Skeletal muscle tissue (tissue), 4 donors: Measurements from ENCODE around the gene CASP10. TPM values are rescaled to one million over a fixed set of nuclear protein-coding genes. Genes with fewer than 3 reads are reported as not detected.

ENCODE experiments used
- H3K27ac ChIP-seq: one replicate; pipeline ENCODE4 v1.7.0; 2013; ENCODE audit warnings: mild to moderate bottlenecking, low read depth, low read length, inconsistent platforms
- H3K27me3 ChIP-seq, 3 donors: one replicate each; pipeline ENCODE4 v1.7.0; 2013; ENCODE audit warnings: low read length in 3 of 3; ENCODE audit not compliant: control insufficient read depth in 3 of 3, insufficient read depth in 3 of 3
- H3K36me3 ChIP-seq, 3 donors: one replicate each; pipeline ENCODE4 v1.7.0; 2013; ENCODE audit warnings: low read length in 3 of 3; ENCODE audit not compliant: control insufficient read depth in 3 of 3, insufficient read depth in 3 of 3
- H3K4me1 ChIP-seq, 3 donors: one replicate each; pipeline ENCODE4 v1.7.0; 2013; ENCODE audit warnings: low read length in 3 of 3, mild to moderate bottlenecking in 3 of 3; ENCODE audit not compliant: control insufficient read depth in 3 of 3, insufficient read depth in 3 of 3
- H3K4me3 ChIP-seq, 3 donors: one replicate each; pipeline ENCODE4 v1.7.0; 2013; ENCODE audit warnings: low read length in 3 of 3
- H3K9ac ChIP-seq, 3 donors: one replicate each; pipeline ENCODE4 v1.7.0; 2013; ENCODE audit warnings: low read length in 3 of 3, mild to moderate bottlenecking in 3 of 3, moderate library complexity in 2 of 3, low read depth in 1 of 3
- H3K9me3 ChIP-seq, 3 donors: one replicate each; pipeline ENCODE4 v1.7.0; 2013; ENCODE audit warnings: low read length in 3 of 3; ENCODE audit not compliant: control insufficient read depth in 3 of 3
- total RNA-seq: library from RNA; depleted of rRNA; stranded (reverse); fragments of >200 nt; gene quantifications from one replicate; pipeline ENCODE4 v1.2.3, GENCODE V29; 2014
- donor health status: Osteomylitis.

Gene CASP10
- total RNA-seq, 1 donor from 2014 or later, result 16.2 TPM

DNA sequence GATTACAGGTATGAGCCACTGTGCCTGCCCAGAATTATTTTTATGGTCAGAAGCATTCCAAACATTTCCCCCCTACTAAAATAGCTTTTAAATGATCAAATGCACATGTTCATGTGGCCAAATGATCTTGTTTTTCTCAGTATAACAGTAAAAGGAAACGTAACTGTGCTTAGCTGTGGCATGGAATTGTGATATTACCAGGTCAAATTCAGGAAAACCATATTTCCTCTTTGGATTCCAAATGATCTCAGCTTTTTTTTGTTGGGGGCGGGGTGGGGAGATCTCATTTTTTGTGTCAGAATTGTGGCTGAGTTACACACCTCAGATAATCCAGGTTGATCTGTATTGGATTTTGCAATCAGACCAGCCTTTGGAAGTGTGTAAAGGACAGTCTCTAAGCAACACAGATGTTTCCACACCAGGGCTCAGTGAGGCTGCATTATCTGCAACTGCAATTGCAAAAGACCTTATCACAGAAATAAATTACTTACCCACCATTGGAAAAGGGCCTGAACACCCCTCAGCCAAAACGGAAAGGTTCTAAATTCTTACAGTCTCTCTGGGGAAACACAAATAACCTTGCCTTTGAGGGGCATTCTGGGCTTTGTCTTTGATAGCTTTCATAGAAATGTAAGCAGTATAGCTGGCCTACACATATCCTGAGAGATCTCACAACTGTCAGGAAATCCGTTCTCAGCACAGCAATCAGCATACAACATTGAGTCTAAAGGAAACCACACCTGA, 8.4 kb downstream of the CASP10 start:
- H3K4me3 ChIP-seq, result no peak overlapping the region
- H3K4me1 ChIP-seq, result peaks cover 0 to 5% (median 0%) of the 10 kb centered on the region in 3 donors
- no peaks in the 10 kb centered on the region for H3K36me3 ChIP-seq
- no peaks in the 10 kb centered on the region for H3K9me3 ChIP-seq
- H3K27ac ChIP-seq, result no peak overlapping the region
- H3K9ac ChIP-seq, result no peak overlapping the region
- no peaks in the 10 kb centered on the region for H3K27me3 ChIP-seq

DNA sequence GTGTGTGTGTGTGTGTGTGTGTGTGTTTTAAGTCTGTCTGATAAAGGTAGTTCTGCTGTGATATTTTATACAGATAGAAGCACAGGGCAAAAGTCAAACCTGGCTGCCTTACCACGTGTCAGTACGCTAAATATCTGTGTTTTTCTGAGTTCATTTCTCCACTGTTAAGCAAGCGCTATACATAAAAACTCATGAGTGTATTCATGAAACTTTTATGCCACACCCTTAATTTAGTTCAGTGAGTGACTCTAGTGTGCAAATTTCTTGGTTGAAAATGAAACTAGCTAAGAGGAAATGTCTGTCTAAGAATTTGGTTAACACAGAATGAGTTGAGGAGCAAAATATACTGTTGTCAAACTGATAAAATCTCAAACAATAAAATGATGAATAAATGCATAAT, 11.2 kb downstream of the CASP10 start:
- Histone ChIP-seq H3K27ac (no peak overlapping the region), H3K9me3 (no peaks in the 10 kb centered on the region), H3K36me3 (no peaks in the 10 kb centered on the region), H3K9ac (no peak overlapping the region), H3K4me3 (no peak overlapping the region), H3K27me3 (no peaks in the 10 kb centered on the region), H3K4me1 (peaks cover 0 to 5% (median 0%) of the 10 kb centered on the region in 3 donors)

- H3K9ac ChIP-seq, result no peak overlapping the region
- no peaks in the 10 kb centered on the region for H3K36me3 ChIP-seq
- no peak overlapping the region for H3K4me3 ChIP-seq
- no peak overlapping the region for H3K27ac ChIP-seq
- no peaks in the 10 kb centered on the region for H3K9me3 ChIP-seq
- peaks cover 0 to 5% (median 0%) of the 10 kb centered on the region in 3 donors for H3K4me1 ChIP-seq
- H3K27me3 ChIP-seq, result no peaks in the 10 kb centered on the region
These were observed 12.4 kb downstream of the CASP10 start for GRCh38 chr2:201195331-201195730.

DNA sequence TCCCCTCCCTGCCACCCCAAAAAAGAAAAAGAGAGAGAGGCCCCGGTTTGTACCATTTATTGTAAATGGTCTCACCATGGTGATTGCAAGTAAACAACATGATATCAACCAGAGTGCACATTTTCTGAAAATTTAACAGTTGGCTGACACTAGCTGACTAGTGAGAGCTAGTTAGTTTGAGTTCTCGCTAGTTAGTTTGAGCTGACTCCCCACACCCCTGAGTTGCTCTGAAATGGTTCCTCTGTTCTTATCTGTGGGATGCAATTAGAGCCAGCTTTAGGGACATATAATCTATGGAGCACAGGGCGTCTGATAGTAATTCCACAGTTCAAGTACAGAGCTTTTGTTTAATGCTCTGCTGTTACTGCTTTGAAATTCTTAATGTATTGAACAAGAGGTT, 13.1 kb downstream of the CASP10 start:
- Histone ChIP-seq H3K27me3 (no peaks in the 10 kb centered on the region), H3K9ac (no peak overlapping the region), H3K4me3 (no peak overlapping the region), H3K36me3 (no peaks in the 10 kb centered on the region), H3K27ac (no peak overlapping the region), H3K4me1 (peaks cover 0 to 5% (median 0%) of the 10 kb centered on the region in 3 donors), H3K9me3 (no peaks in the 10 kb centered on the region)

DNA sequence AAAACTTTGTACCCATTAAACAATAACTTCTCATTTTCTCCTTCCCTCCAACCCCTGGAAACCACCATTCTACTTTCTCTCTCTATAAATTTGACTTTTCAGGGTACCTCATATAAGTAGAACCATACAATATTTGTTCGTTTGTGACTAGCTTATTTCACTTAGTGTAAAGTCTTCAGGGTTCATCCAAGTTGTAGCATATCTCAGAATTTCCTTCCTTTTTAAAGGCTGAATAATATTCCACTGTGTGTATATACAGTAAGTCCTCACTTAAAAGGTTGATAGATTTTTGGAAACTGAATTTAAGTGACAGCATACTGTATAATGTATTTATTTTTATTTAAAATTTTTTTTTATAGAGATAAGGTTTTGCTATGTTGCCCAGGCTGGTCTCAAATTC, 13.9 kb downstream of the CASP10 start:
- Histone ChIP-seq H3K36me3 (no peaks in the 10 kb centered on the region), H3K9me3 (no peaks in the 10 kb centered on the region), H3K4me1 (peaks cover 0 to 5% (median 0%) of the 10 kb centered on the region in 3 donors), H3K27me3 (no peaks in the 10 kb centered on the region), H3K4me3 (no peak overlapping the region), H3K27ac (no peak overlapping the region), H3K9ac (no peak overlapping the region)

- Histone ChIP-seq H3K27ac (no peak overlapping the region), H3K27me3 (no peaks in the 10 kb centered on the region), H3K36me3 (no peaks in the 10 kb centered on the region), H3K9ac (no peak overlapping the region), H3K9me3 (no peaks in the 10 kb centered on the region), H3K4me1 (peaks cover 0 to 3% (median 0%) of the 10 kb centered on the region in 3 donors), H3K4me3 (no peak overlapping the region)
These were observed 14.8 kb downstream of the CASP10 start for GRCh38 chr2:201197781-201198180.

- H3K36me3 ChIP-seq, result no peaks in the 10 kb centered on the region
- H3K4me1 ChIP-seq, result no peaks in the 10 kb centered on the region
- H3K27me3 ChIP-seq, result no peaks in the 10 kb centered on the region
- no peak overlapping the region for H3K27ac ChIP-seq
- no peaks in the 10 kb centered on the region for H3K9me3 ChIP-seq
- no peak overlapping the region for H3K9ac ChIP-seq
- no peak overlapping the region for H3K4me3 ChIP-seq
These were observed 16.9 kb downstream of the CASP10 start for GRCh38 chr2:201199847-201200246.

- Histone ChIP-seq H3K4me3 (no peak overlapping the region), H3K27me3 (no peaks in the 10 kb centered on the region), H3K9me3 (no peaks in the 10 kb centered on the region), H3K27ac (no peak overlapping the region), H3K4me1 (no peaks in the 10 kb centered on the region), H3K9ac (no peak overlapping the region), H3K36me3 (no peaks in the 10 kb centered on the region)
These were observed 17.4 kb downstream of the CASP10 start for GRCh38 chr2:201200345-201200744.

DNA sequence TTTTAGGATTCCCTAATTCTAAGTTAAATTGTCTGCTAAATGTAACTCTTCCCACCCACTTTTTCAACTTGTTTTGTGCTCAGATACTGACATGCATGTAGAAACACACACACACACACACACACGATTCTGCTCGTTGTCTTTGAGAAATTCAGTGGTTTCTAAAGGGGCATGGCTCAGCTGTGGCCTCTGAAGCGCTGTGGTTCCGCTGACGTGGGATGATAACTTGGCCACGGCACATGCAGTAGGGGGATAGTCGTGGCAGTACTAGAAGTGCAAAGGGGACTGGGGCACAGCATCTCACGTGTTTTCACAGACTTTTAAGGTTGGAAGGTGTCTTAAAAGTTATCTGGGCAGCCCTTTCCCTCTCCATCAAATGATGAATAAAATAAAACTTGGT, 18.4 kb downstream of the CASP10 start:
- no peaks in the 10 kb centered on the region for H3K9me3 ChIP-seq
- no peaks in the 10 kb centered on the region for H3K4me1 ChIP-seq
- no peaks in the 10 kb centered on the region for H3K36me3 ChIP-seq
- H3K9ac ChIP-seq, result no peak overlapping the region
- H3K27ac ChIP-seq, result no peak overlapping the region
- no peak overlapping the region for H3K4me3 ChIP-seq
- H3K27me3 ChIP-seq, result no peaks in the 10 kb centered on the region

- Histone ChIP-seq H3K9ac (no peak overlapping the region), H3K27ac (no peak overlapping the region), H3K4me1 (no peaks in the 10 kb centered on the region), H3K4me3 (no peak overlapping the region), H3K27me3 (no peaks in the 10 kb centered on the region), H3K36me3 (peaks cover 0 to under 1% (median 0%) of the 10 kb centered on the region in 3 donors), H3K9me3 (no peaks in the 10 kb centered on the region)
These were observed 21.1 kb downstream of the CASP10 start for GRCh38 chr2:201203916-201204654.
